BLaER1 treated with 17β-estradiol and CSF1 and Interleukin-3, amounts not matched to agents 10 nM and 100 nM (cell line): ENCODE measurements around the gene GAB4.
A peak's percentile ranks its signal among the peaks of the same experiment; 100 is the strongest.
"Not testable (repeated sequence)": the region's sequence is repeated elsewhere in the genome, so short reads cannot be mapped to it uniquely, and the experiment has no call there.

Experiments
- H3K27ac ChIP-seq, 11 experiments: shearing (Covaris generic); formaldehyde crosslinking; 2 replicates each; pipeline ENCODE4 v1.8.1; 2022
- H3K27me3 ChIP-seq, 11 experiments: shearing (Covaris generic); formaldehyde crosslinking; 2 replicates each; pipeline ENCODE4 v1.8.1; 2022
- H3K36me3 ChIP-seq, 11 experiments: shearing (Covaris generic); formaldehyde crosslinking; 2 replicates each; pipeline ENCODE4 v1.8.1; 2022
- H3K4me1 ChIP-seq, 10 experiments: shearing (Covaris generic); formaldehyde crosslinking; 2 replicates each; pipeline ENCODE4 v1.8.1; 2022
- H3K4me2 ChIP-seq, 11 experiments: shearing (Covaris generic); formaldehyde crosslinking; 2 replicates each; pipeline ENCODE4 v1.8.1; 2022
- H3K4me3 ChIP-seq, 10 experiments: shearing (Covaris generic); formaldehyde crosslinking; 2 replicates each; pipeline ENCODE4 v1.8.1; 2022
- H3K9ac ChIP-seq, 11 experiments: shearing (Covaris generic); formaldehyde crosslinking; 2 replicates each; pipeline ENCODE4 v1.8.1; 2022
- H3K9me3 ChIP-seq, 11 experiments: shearing (Covaris generic); formaldehyde crosslinking; replicated peaks in 1 of 11; 2 replicates each; pipeline ENCODE4 v1.8.1; 2022
- H4K20me1 ChIP-seq, 11 experiments: shearing (Covaris generic); formaldehyde crosslinking; 2 replicates each; pipeline ENCODE4 v1.8.1; 2022
- Cebpa-rat ChIP-seq, 11 experiments: shearing (Covaris generic); IDR thresholded peaks; 2 replicates each; pipeline ENCODE4 v1.8.1; 2022

Gene GAB4

DNA sequence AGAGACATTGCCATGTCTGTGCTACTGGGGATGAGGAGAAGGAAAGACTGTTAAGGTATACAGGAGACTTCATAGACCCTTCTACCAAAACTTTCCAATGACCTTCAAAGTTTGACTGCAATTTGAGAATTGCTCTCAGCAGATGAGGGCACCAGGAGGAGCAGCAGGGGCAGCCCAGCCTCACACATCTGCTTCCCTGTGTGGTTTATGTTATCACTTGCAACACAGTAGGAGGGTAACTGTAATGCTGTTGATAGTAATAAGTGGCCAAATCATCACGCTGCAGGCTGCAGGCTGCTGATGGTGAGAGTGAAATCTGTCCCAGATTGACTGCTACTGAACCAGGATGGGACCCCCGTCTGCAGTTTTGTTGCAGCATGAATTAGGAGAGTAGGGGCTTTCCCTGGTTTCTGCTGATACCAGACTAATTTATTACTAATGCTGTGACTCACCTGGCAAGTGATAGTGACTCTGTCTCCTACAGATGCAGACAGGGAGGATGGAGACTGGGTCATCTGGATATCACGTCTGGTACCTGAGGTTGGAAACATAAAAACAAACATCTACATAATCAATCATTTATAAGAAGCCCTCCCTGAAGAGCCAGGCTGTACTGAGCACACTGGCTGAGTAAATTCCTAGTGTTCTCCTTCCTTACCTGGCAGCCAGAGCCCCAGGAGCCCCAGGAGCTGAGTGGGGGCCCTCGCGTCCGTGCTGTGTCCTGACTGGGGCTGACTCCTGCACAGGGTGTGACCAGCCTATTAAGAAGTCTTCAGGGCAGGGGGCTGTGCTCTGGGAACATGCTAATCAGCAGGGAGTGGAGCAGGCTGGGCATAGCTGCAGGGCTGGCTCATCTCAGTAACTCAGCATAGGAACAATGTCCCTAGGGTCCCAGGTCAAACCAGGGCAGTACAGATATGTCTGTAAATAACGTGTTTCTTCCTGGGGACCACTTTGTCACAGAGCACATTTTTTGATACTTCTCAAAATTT lies 74.4 kb downstream of the GAB4 start:
- Histone ChIP-seq H3K4me3 (no peak overlapping the region), H3K27me3 (no peaks in the 10 kb centered on the region), H3K9ac (no peak overlapping the region), H3K36me3 (no peaks in the 10 kb centered on the region), H3K9me3 (no peaks in the 10 kb centered on the region), H3K4me2 (peak overlapping the region in 7 of 11 experiments; percentile 7 to 50 (median 38); a peak in 8 of 22 replicates), H3K27ac (no peak overlapping the region), H3K4me1 (peaks cover 0 to 21% (median 11%) of the 10 kb centered on the region in 10 experiments; a peak in 10 of 20 replicates), H4K20me1 (no peaks in the 10 kb centered on the region)
- TF ChIP-seq Cebpa-rat (IDR thresholded peaks at IDR 0.05): no peak

DNA sequence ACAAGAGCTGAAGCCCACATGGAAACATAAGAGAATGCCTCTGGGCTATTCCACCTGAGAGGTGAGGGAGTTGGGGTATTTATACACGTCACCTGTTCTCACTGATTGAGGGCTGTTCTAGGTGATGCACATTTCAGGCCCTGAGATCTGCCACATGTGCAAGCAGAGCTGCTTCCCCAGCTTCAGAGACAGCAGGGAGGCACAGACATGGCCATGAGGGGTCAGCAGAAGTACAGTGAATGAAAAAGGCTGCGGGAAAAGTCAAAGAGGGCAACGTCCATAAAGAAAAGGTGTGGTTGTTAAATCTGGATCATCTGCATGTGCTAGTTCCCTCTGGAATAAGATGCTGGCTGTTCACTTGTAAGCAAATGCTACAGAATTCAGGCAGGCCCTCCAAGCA lies 75.4 kb downstream of the GAB4 start:
- TF ChIP-seq Cebpa-rat (IDR thresholded peaks at IDR 0.05): no peak
- no peak overlapping the region for H3K4me3 ChIP-seq
- H3K9me3 ChIP-seq: no peaks in the 10 kb centered on the region
- H4K20me1 ChIP-seq: no peaks in the 10 kb centered on the region
- no peaks in the 10 kb centered on the region for H3K36me3 ChIP-seq
- no peaks in the 10 kb centered on the region for H3K27me3 ChIP-seq
- H3K4me1 ChIP-seq: peaks cover 0 to 21% (median 11%) of the 10 kb centered on the region in 10 experiments; a peak in 10 of 20 replicates
- no peak overlapping the region for H3K9ac ChIP-seq
- no peak overlapping the region for H3K4me2 ChIP-seq
- no peak overlapping the region for H3K27ac ChIP-seq

DNA sequence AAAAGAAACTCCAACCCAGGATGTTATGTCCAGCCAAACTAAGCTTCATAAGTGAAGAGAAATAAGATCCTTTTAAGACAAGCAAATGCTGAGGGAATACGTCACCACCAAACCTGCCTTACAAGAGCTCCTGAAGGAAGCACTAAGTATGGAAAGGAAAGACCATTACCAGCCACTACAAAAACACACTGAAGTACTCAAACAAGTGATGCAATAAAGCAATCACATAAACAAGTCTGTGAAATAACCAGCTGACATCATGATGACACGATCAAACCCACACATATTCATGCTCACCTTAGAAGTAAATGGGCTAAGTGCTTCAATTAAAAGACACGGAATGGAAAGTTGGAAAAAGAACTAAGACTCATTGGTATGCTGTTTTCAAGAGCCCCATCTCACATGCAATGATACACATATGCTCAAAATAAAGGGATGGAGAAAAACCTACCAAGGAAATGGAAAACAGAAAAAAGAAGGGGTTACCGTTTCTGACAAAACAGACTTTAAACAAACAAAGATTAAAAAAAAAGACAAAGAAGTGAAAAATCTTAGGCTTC lies 82.5 kb downstream of the GAB4 start:
- Histone ChIP-seq H3K4me3 (no peak overlapping the region), H4K20me1 (no peaks in the 10 kb centered on the region), H3K27me3 (no peaks in the 10 kb centered on the region), H3K4me1 (peaks cover 8 to 18% (median 12%) of the 10 kb centered on the region in 10 experiments), H3K9ac (no peak overlapping the region), H3K4me2 (no peak overlapping the region), H3K36me3 (no peaks in the 10 kb centered on the region), H3K27ac (no peak overlapping the region), H3K9me3 (no peaks in the 10 kb centered on the region)
- peak in 1 of 11 experiments; percentile 40; a peak in 1 of 22 replicates for TF ChIP-seq Cebpa-rat (IDR thresholded peaks at IDR 0.05)

DNA sequence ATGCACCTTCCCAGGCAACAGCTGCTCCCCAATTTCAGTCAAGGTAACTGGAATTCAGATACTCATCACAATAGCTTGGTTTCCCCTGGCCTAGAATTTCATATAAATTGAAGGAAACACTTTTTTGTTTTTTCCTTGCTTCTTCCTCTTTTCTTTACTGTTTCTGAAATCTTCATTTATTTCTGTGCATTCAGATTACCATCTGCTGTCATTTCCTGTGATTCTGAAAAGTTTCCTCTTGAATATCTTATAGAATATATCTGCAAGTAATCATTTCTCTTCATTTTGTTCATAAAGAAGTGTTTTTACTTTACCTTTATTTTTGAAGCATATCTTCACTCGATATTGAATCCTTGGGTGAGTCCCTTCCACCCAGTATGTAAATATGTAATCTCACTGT lies 85.3 kb downstream of the GAB4 start:
- Histone ChIP-seq H3K4me3 (no peak overlapping the region), H3K27me3 (no peaks in the 10 kb centered on the region), H3K4me2 (peak overlapping the region; percentile 38 to 71 (median 56); a peak in 18 of 22 replicates), H3K9ac (no peak overlapping the region), H3K4me1 (peaks cover 8 to 18% (median 12%) of the 10 kb centered on the region in 10 experiments), H4K20me1 (no peaks in the 10 kb centered on the region), H3K9me3 (no peaks in the 10 kb centered on the region), H3K36me3 (no peaks in the 10 kb centered on the region), H3K27ac (no peak overlapping the region)
- no peak for TF ChIP-seq Cebpa-rat (IDR thresholded peaks at IDR 0.05)

DNA sequence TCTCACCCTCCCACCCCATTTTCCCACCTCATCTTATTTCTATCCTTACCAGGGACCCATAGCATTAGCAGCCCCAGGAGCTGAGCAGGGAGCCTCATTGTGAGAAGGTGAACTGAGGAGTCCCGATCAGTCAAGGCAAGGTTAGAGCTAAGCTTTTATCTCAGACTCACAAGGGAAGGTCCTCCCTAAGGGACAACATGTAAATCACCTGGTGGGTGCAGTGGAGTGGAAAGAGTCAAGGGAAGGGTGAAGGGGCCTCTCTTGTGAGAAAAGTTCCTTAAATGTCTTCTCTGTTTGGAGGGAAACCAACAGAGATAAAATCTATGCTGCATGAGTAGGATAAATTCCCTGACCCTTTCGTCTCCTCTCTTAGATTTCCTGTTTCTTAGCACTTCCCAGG lies 85.9 kb downstream of the GAB4 start:
- Histone ChIP-seq H3K36me3 (no peaks in the 10 kb centered on the region), H4K20me1 (no peaks in the 10 kb centered on the region), H3K4me1 (peaks cover 8 to 18% (median 12%) of the 10 kb centered on the region in 10 experiments), H3K9ac (no peak overlapping the region), H3K4me3 (no peak overlapping the region), H3K27ac (no peak overlapping the region), H3K9me3 (no peaks in the 10 kb centered on the region), H3K27me3 (no peaks in the 10 kb centered on the region), H3K4me2 (peak overlapping the region; percentile 38 to 71 (median 56); a peak in 21 of 22 replicates)
- no peak for TF ChIP-seq Cebpa-rat (IDR thresholded peaks at IDR 0.05)

DNA sequence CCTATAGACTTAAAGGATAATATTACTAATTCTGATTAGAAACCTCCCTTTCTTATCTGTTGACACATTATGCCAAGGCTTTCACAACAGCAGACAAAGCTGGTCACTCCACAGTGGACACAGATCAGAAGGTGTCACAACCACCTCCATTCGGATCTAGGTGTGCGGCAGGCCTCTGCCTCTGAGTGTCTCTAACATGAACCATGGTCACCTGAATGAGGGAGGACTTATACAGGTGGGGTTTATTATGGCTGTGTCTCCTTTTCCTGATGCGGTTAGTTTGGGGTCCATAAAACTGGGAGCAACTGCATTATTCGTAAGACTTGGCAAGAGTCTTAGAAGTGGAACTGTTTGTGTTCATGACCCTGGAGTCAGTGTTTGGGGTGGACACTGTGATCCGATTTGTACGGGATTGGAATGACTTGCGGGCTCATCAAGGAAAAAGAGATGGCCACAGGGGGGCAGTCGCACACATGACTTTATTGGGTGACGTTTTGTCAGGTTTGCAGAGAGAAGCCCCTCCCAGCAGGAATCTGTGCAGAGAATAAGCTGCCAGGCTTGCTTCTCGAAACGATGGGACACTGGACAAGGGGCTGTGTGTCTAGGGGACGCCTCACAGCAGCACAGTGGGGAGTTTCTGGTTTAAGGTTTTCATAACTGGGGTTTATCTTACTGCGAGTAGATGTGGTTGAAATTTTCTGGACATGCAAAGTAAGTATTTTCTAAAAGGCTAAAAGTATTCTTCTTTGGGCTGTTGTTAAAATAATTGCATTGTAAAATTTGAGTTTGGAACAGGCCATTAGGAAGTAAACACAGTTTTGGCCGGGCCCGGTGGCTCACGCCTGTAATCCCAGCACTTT lies 90.6 kb downstream of the GAB4 start:
- no peak overlapping the region for H3K9ac ChIP-seq
- H3K4me3 ChIP-seq: no peak overlapping the region
- peaks cover 9 to 24% (median 18%) of the 10 kb centered on the region in 10 experiments for H3K4me1 ChIP-seq
- H4K20me1 ChIP-seq: no peaks in the 10 kb centered on the region; a peak in 1 of 22 replicates
- 0 out of 22 replicates have a peak overlapping the region, but pooled peaks of 1 of the 11 experiments have one; percentile 27 for H3K4me2 ChIP-seq
- no peak for TF ChIP-seq Cebpa-rat (IDR thresholded peaks at IDR 0.05)
- no peaks in the 10 kb centered on the region for H3K27me3 ChIP-seq
- H3K27ac ChIP-seq: no peak overlapping the region
- no peaks in the 10 kb centered on the region for H3K36me3 ChIP-seq
- H3K9me3 ChIP-seq: no peaks in the 10 kb centered on the region

DNA sequence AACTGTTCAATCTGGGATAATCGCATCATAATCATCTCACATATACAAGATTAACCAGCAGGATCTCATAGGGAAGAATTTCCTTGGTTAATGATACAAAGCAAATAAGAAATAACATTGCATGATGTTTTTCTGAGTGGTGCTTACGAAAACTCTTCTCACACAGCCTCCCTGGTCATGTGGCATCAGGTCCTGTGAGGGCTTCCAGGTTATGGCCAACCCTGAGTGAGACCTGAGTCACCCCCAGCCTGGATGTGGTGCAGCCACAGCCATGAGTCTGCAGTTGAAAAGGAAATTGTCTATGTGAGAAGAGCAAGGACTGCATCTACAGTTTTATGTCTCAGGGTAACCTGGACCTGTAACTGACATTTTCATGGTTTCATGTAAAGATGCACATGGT lies 92.3 kb downstream of the GAB4 start:
- no peak overlapping the region for H3K4me3 ChIP-seq
- H3K36me3 ChIP-seq: no peaks in the 10 kb centered on the region
- H3K4me1 ChIP-seq: peaks cover 0 to 19% (median 13%) of the 10 kb centered on the region in 10 experiments; a peak in 9 of 20 replicates
- no peak overlapping the region for H3K27ac ChIP-seq
- H3K27me3 ChIP-seq: no peaks in the 10 kb centered on the region
- no peaks in the 10 kb centered on the region; a peak in 1 of 22 replicates for H4K20me1 ChIP-seq
- peak overlapping the region in 3 of 11 experiments; percentile 35 to 40 (median 38); a peak in 3 of 22 replicates for H3K4me2 ChIP-seq
- H3K9ac ChIP-seq: no peak overlapping the region
- no peak for TF ChIP-seq Cebpa-rat (IDR thresholded peaks at IDR 0.05)
- H3K9me3 ChIP-seq: no peaks in the 10 kb centered on the region

DNA sequence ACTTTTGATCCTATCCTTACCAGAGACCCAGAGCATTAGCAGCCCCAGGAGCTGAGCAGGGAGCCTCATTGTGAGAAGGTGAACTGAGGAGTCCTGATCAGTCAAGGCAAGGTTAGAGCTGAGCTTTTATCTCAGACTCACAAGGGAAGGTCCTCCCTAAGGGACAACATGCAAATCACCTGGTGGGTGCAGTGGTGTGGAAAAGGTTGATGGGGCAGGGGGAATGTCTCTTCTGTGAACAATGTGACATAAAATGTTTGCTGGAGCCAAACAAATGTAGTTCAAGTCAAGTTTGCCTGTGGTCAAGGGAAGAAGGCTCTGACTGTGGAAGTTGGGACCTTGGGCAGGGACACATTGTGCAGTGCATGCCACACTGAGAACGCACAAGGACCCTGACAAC lies 93.1 kb downstream of the GAB4 start:
- Histone ChIP-seq H3K4me1 (peaks cover 0 to 19% (median 13%) of the 10 kb centered on the region in 10 experiments; a peak in 9 of 20 replicates), H3K4me2 (peak overlapping the region in 5 of 11 experiments; percentile 20 to 41 (median 38); a peak in 6 of 22 replicates)
- H4K20me1 ChIP-seq, H3K36me3 ChIP-seq, H3K27ac ChIP-seq, H3K4me3 ChIP-seq, H3K27me3 ChIP-seq, H3K9me3 ChIP-seq, H3K9ac ChIP-seq: not testable (repeated sequence)
